ENCODE measurements around the gene JMJD1C. TPM values are rescaled to one million over a fixed set of nuclear protein-coding genes. Genes with fewer than 3 reads are reported as not detected.
"Not testable (repeated sequence)": the region's sequence is repeated elsewhere in the genome, so short reads cannot be mapped to it uniquely, and the experiment has no call there.

Gene JMJD1C
- total RNA-seq, 6 experiments from 2014 or later, result 29.6 to 53.3 (median 38.2) TPM

DNA sequence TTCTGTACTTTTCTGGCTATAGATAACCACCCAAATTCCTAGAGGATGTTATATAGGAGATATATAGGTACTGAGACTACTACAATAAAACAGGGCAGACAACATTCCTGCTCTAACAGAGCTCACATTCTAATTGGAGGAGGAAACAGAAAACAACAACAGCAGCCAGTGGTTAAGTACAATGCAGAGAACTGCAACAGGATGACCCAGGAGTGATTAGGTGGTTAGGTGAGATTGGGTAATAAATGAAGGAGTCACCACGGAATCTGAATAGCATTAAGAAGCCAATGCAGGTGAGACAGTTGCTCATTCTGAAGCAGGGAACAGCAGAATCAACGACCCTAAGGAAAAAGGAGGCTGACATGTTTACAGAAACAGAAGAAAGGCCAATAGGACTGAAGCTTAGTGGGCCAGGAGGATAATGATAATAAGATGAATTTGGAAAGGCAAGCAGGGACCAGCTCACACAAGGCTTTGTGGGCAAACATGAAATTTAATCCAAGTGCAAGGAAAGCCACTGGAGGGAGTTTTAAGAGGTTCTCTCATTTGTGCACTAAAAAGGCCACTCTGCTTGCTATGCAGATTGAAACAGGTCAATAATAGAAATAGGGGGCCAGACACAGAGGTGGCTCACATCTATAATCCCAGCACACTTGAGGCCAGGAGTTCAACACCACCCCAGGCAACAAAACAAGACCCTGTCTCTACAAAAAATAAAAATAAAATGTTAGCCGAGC is 38.5 kb upstream of the JMJD1C start:
- Histone ChIP-seq H3K4me1 (peaks cover 0 to 10% (median 0%) of the 10 kb centered on the region in 4 donors), H3K36me3 (no peaks in the 10 kb centered on the region), H3K4me3 (no peak overlapping the region), H3K27ac (no peak overlapping the region), H3K27me3 (no peaks in the 10 kb centered on the region), H3K9me3 (no peaks in the 10 kb centered on the region)
- intact Hi-C loops (cut with DNase I), result no loop called here
- no peak for DNase-seq
- no peak for ATAC-seq
- TF ChIP-seq POLR2A (IDR thresholded peaks at IDR 0.05), result no peak
- TF ChIP-seq, protein P1, sequence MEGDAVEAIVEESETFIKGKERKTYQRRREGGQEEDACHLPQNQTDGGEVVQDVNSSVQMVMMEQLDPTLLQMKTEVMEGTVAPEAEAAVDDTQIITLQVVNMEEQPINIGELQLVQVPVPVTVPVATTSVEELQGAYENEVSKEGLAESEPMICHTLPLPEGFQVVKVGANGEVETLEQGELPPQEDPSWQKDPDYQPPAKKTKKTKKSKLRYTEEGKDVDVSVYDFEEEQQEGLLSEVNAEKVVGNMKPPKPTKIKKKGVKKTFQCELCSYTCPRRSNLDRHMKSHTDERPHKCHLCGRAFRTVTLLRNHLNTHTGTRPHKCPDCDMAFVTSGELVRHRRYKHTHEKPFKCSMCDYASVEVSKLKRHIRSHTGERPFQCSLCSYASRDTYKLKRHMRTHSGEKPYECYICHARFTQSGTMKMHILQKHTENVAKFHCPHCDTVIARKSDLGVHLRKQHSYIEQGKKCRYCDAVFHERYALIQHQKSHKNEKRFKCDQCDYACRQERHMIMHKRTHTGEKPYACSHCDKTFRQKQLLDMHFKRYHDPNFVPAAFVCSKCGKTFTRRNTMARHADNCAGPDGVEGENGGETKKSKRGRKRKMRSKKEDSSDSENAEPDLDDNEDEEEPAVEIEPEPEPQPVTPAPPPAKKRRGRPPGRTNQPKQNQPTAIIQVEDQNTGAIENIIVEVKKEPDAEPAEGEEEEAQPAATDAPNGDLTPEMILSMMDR (IDR thresholded peaks at IDR 0.05), result no peak
- WGBS (ENCODE audit: insufficient coverage, low coverage, low lambda C conversion rate, missing lambda C conversion rate), result 60% methylated on average over 2 of the region's 3 CpGs

DNA sequence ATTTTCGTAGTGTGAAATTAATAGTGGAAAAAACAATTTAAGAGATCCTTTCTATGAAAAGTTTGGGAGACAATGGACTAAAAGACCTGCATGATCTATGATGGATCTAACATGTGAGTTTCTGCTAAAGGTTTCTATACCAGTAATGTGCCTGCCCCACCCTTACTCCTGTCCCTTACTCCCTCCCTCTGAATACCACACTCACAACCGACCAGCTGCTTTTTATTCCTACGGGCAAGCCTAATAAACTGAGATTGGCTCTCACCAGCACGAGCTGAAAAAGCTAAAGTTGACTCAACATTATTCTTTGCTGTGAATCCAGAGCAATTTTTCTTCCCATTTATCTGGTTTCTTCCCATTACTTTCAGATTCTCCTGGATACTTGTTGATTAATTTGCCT is 37.6 kb upstream of the JMJD1C start:
- intact Hi-C loops (cut with DNase I), result no loop called here
- H3K27ac ChIP-seq, result no peak overlapping the region
- peaks cover 0 to 10% (median 0%) of the 10 kb centered on the region in 4 donors for H3K4me1 ChIP-seq
- no peak overlapping the region for H3K4me3 ChIP-seq
- no peaks in the 10 kb centered on the region for H3K36me3 ChIP-seq
- no peaks in the 10 kb centered on the region for H3K27me3 ChIP-seq
- no peaks in the 10 kb centered on the region for H3K9me3 ChIP-seq
- 89% methylated on average over 4 of the region's 4 CpGs for WGBS (ENCODE audit: insufficient coverage, low coverage, low lambda C conversion rate, missing lambda C conversion rate)
- ATAC-seq (no peak), DNase-seq (no peak)
- TF ChIP-seq POLR2A (IDR thresholded peaks at IDR 0.05), result no peak
- TF ChIP-seq, protein P1 (IDR thresholded peaks at IDR 0.05), result no peak

DNA sequence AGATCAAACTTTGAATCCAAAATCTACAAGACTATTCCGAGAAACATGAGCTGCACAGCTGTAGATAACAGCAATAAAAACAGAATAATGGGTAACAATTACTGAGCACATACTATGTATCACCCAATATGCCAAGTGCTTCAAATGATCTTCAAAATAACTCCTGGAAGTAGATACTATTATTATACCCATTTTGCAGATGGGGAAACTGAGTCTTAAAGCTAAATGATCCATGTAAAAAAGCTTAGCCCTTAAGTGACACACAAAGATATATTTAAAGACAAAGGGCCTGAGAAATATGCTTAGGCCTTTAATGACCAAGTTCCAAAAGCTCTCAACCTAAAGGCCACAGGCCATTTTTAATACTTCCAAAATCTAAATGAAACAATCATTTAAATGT is 37.1 kb upstream of the JMJD1C start:
- intact Hi-C loops (cut with DNase I), result no loop called here
- Histone ChIP-seq H3K4me1 (peaks cover 0 to 10% (median 0%) of the 10 kb centered on the region in 4 donors), H3K36me3 (no peaks in the 10 kb centered on the region), H3K9me3 (no peaks in the 10 kb centered on the region), H3K4me3 (no peak overlapping the region), H3K27me3 (no peaks in the 10 kb centered on the region), H3K27ac (no peak overlapping the region)
- DNase-seq (no peak), ATAC-seq (no peak)
- WGBS (ENCODE audit: insufficient coverage, low coverage, low lambda C conversion rate, missing lambda C conversion rate), result 100% methylated on average over 1 of the region's 1 CpG
- TF ChIP-seq, protein P1 (IDR thresholded peaks at IDR 0.05), result no peak
- no peak for TF ChIP-seq POLR2A (IDR thresholded peaks at IDR 0.05)

DNA sequence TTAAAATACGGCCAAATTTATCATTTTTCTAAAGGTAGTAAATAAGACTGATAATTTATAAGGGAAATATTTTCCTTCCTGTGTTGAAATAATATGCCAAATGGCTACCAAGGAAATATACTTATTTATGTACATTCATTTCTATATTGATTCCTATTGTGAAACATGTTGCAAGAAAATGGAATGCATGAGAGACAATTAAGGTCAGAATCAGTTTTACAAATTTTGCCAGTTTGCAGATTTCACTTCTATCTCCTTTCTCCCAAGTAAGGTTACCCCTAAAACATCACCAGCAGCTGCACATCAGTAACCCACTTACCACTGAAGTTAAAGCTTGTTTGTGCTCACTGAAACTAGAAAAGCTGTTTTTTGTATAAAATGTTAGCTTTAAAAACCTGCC is 36.2 kb upstream of the JMJD1C start:
- ATAC-seq (no peak), DNase-seq (no peak)
- Histone ChIP-seq H3K36me3 (no peaks in the 10 kb centered on the region), H3K4me3 (no peak overlapping the region), H3K4me1 (peaks cover 0 to 10% (median 0%) of the 10 kb centered on the region in 4 donors), H3K27me3 (no peaks in the 10 kb centered on the region), H3K9me3 (no peaks in the 10 kb centered on the region), H3K27ac (no peak overlapping the region)
- intact Hi-C loops (cut with DNase I), result no loop called here
- 85% methylated on average over 1 of the region's 1 CpG for WGBS (ENCODE audit: insufficient coverage, low coverage, low lambda C conversion rate, missing lambda C conversion rate)
- no peak for TF ChIP-seq POLR2A (IDR thresholded peaks at IDR 0.05)
- TF ChIP-seq, protein P1 (IDR thresholded peaks at IDR 0.05), result no peak

DNA sequence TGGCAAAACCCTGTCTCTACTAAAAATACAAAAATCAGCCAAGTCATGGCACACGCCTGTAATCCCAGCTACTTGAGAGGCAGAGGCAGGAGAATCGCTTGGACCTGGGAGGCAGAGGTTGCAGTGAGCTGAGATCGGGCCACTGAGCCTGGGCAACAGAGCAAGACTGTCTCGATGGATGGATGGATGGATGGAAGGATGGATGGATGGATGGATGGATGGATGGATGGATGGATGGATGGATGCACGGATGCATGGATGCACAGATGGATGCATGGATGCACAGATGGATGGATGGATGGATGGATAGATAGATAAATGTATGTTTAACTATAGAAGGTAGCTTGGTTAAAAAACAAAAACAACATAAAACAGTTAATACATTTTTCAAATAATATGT is 34.8 kb upstream of the JMJD1C start:
- WGBS (ENCODE audit: insufficient coverage, low coverage, low lambda C conversion rate, missing lambda C conversion rate), result 79% methylated on average over 5 of the region's 5 CpGs
- H3K4me3 ChIP-seq; DNase-seq; ATAC-seq; H3K27me3 ChIP-seq; H3K27ac ChIP-seq; H3K9me3 ChIP-seq; H3K36me3 ChIP-seq; H3K4me1 ChIP-seq; intact Hi-C loops (cut with DNase I): not testable (repeated sequence)
